H9 (cell line): ENCODE data around the gene LRRC23. TPM values are rescaled to one million over a fixed set of nuclear protein-coding genes. Genes with fewer than 3 reads are reported as not detected.
A peak's percentile ranks its signal among the peaks of the same experiment; 100 is the strongest.

Experiments
- DNase-seq: peaks from one replicate; pipeline ENCODE4 v3.0.0-alpha.2; 2017
- H2AFZ ChIP-seq: one replicate; pipeline ENCODE4 v1.6.1; 2013; ENCODE audit warnings: mild to moderate bottlenecking, low read length, control low read depth, moderate library complexity
- H2AK5ac ChIP-seq: 2 replicates; pipeline ENCODE4 v1.6.1; 2013; ENCODE audit warnings: low read length, control low read depth, mixed read lengths; ENCODE audit not compliant: insufficient read length
- H2BK120ac ChIP-seq: one replicate; pipeline ENCODE4 v1.6.1; 2013; ENCODE audit warnings: low read depth, mild to moderate bottlenecking, low read length, control low read depth, inconsistent platforms; ENCODE audit not compliant: poor library complexity, severe bottlenecking
- H2BK12ac ChIP-seq: 2 replicates; pipeline ENCODE4 v1.6.1; 2013; ENCODE audit warnings: low read length, control low read depth, mixed read lengths, low read depth; ENCODE audit not compliant: insufficient read length
- H2BK15ac ChIP-seq: 2 replicates; pipeline ENCODE4 v1.6.1; 2013; ENCODE audit warnings: low read depth, low read length, control low read depth
- H2BK20ac ChIP-seq: one replicate; pipeline ENCODE4 v1.6.1; 2013; ENCODE audit warnings: low read depth, mild to moderate bottlenecking, low read length, control low read depth, inconsistent platforms; ENCODE audit not compliant: poor library complexity, severe bottlenecking
- H2BK5ac ChIP-seq: 2 replicates; pipeline ENCODE4 v1.6.1; 2013; ENCODE audit warnings: low read length, control low read depth, mixed read lengths; ENCODE audit not compliant: insufficient read length
- H3K14ac ChIP-seq: 2 replicates; pipeline ENCODE4 v1.6.1; 2013; ENCODE audit warnings: low read length, control low read depth; ENCODE audit not compliant: insufficient read depth
- H3K18ac ChIP-seq: 2 replicates; pipeline ENCODE4 v1.6.1; 2013; ENCODE audit warnings: low read depth, mild to moderate bottlenecking, mixed read lengths, low read length, control low read depth; ENCODE audit not compliant: insufficient read length
- H3K23ac ChIP-seq: 2 replicates; pipeline ENCODE4 v1.6.1; 2013; ENCODE audit warnings: low read length, control low read depth, mixed read lengths, low read depth; ENCODE audit not compliant: insufficient read length
- H3K23me2 ChIP-seq: 2 replicates; pipeline ENCODE4 v1.6.1; 2013; ENCODE audit warnings: low read depth, mild to moderate bottlenecking, mixed read lengths, low read length, control low read depth; ENCODE audit not compliant: insufficient read length, poor library complexity, severe bottlenecking
- H3K27ac ChIP-seq: 2 replicates; pipeline ENCODE4 v1.5.1; 2013; ENCODE audit warnings: low read length, control low read depth, mixed read lengths, low read depth; ENCODE audit not compliant: insufficient read length
- H3K27me3 ChIP-seq: 2 replicates; pipeline ENCODE4 v1.6.1; 2013; ENCODE audit warnings: low read length, control low read depth, inconsistent platforms; ENCODE audit not compliant: insufficient read depth
- H3K4ac ChIP-seq: 2 replicates; pipeline ENCODE4 v1.6.1; 2013; ENCODE audit warnings: low read depth, mild to moderate bottlenecking, control low read depth, inconsistent platforms, low read length, moderate library complexity
- H3K4me1 ChIP-seq: 2 replicates; pipeline ENCODE4 v1.6.1; 2013; ENCODE audit warnings: low read length, control low read depth, inconsistent platforms; ENCODE audit not compliant: insufficient read depth
- H3K4me2 ChIP-seq: 2 replicates; pipeline ENCODE4 v1.6.1; 2013; ENCODE audit warnings: low read length, control low read depth, mixed read lengths; ENCODE audit not compliant: insufficient read length, insufficient read depth
- H3K56ac ChIP-seq: 2 replicates; pipeline ENCODE4 v1.6.1; 2013; ENCODE audit warnings: low read depth, mild to moderate bottlenecking, mixed read lengths, low read length, control low read depth; ENCODE audit not compliant: insufficient read length
- H3K79me1 ChIP-seq: 2 replicates; pipeline ENCODE4 v1.6.1; 2013; ENCODE audit warnings: low read depth, mild to moderate bottlenecking, moderate library complexity, low read length, control low read depth, inconsistent platforms; ENCODE audit not compliant: insufficient read depth, poor library complexity, severe bottlenecking
- H3K79me2 ChIP-seq: 2 replicates; pipeline ENCODE4 v1.6.1; 2013; ENCODE audit warnings: low read length, control low read depth, inconsistent platforms; ENCODE audit not compliant: insufficient read depth
- H3K9ac ChIP-seq: 2 replicates; pipeline ENCODE4 v1.6.1; 2013; ENCODE audit warnings: low read length, control low read depth, mixed read lengths; ENCODE audit not compliant: insufficient read length; ENCODE audit errors: extremely low read depth
- H3K9me3 ChIP-seq: one replicate; pipeline ENCODE4 v1.6.1; 2013; ENCODE audit warnings: low read depth, low read length, inconsistent platforms; ENCODE audit not compliant: control insufficient read depth
- H3T11ph ChIP-seq: one replicate; pipeline ENCODE4 v1.6.1; 2013; ENCODE audit warnings: mild to moderate bottlenecking, low read length, control low read depth, inconsistent platforms
- H4K20me1 ChIP-seq: one replicate; pipeline ENCODE4 v1.6.1; 2013; ENCODE audit not compliant: control insufficient read depth, insufficient read length, insufficient read depth
- H4K5ac ChIP-seq: 2 replicates; pipeline ENCODE4 v1.6.1; 2013; ENCODE audit warnings: low read depth, mild to moderate bottlenecking, mixed read lengths, low read length, control low read depth; ENCODE audit not compliant: insufficient read length
- H4K8ac ChIP-seq: replicated peaks from 2 replicates; pipeline ENCODE4 v1.6.1; 2013; ENCODE audit warnings: low read length, control low read depth, mixed read lengths, low read depth; ENCODE audit not compliant: insufficient read length
- H4K91ac ChIP-seq: 2 replicates; pipeline ENCODE4 v1.6.1; 2013; ENCODE audit warnings: low read depth, mild to moderate bottlenecking, moderate library complexity, mixed read lengths, low read length, control low read depth; ENCODE audit not compliant: insufficient read length
- H3K27ac Mint-ChIP-seq, 3 experiments: 2 replicates in 2 of 3; 3 replicates in 1 of 3; pipeline ENCODE4 v1.8.0; 2020 to 2021; ENCODE audit warnings: mixed read lengths in 3 of 3, mild to moderate bottlenecking in 1 of 3, moderate library complexity in 1 of 3
- H3K27me3 Mint-ChIP-seq: 2 replicates; pipeline ENCODE4 v1.8.0; 2021; ENCODE audit warnings: low read depth, mild to moderate bottlenecking, moderate library complexity, mixed read lengths
- H3K36me3 Mint-ChIP-seq, 3 experiments: 2 replicates in 2 of 3; 3 replicates in 1 of 3; pipeline ENCODE4 v1.8.0; 2020 to 2021; ENCODE audit warnings: low read depth in 3 of 3, mixed read lengths in 3 of 3; ENCODE audit not compliant: insufficient read depth in 1 of 3
- H3K4me1 Mint-ChIP-seq, 2 experiments: 2 replicates each; pipeline ENCODE4 v1.8.0; 2020; ENCODE audit warnings: mixed read lengths in 2 of 2
- H3K4me3 Mint-ChIP-seq, 2 experiments: 2 replicates in 1 of 2; 3 replicates in 1 of 2; pipeline ENCODE4 v1.8.0; 2020 to 2021; ENCODE audit warnings: mild to moderate bottlenecking in 2 of 2, mixed read lengths in 2 of 2, moderate library complexity in 1 of 2
- H3K9me3 Mint-ChIP-seq, 2 experiments: 2 replicates in 1 of 2; 3 replicates in 1 of 2; pipeline ENCODE4 v1.8.0; 2020; ENCODE audit warnings: mild to moderate bottlenecking in 2 of 2, mixed read lengths in 2 of 2, moderate library complexity in 1 of 2
- CTCF ChIP-seq: fragments of 200-600 bp; sonication (generic); conservative IDR thresholded peaks from 3 replicates; pipeline ENCODE4 v1.8.0; 2021; ENCODE audit warnings: antibody characterized with exemption, mild to moderate bottlenecking
- WGBS: extraction: QIAGEN DNeasy Blood & Tissue Kit; methylation state at CpG from one replicate; pipeline ENCODE4 v1.1.7; 2013; ENCODE audit warnings: missing lambda C conversion rate, low lambda C conversion rate, mixed read lengths; ENCODE audit not compliant: insufficient read length; ENCODE audit errors: extremely low coverage; 5-methylcytosine and 5-hydroxymethylcytosine counted together
- total RNA-seq: library from RNA; stranded (reverse); gene quantifications from 2 replicates; pipeline ENCODE4 v1.2.1, GENCODE V29; 2021

The LRRC23 gene
- total RNA-seq, 1 experiment from 2014 or later: 2.1 TPM

- Histone ChIP-seq H2BK12ac (no peak overlapping the region), H4K91ac (no peak overlapping the region), H3K4ac (no peak overlapping the region), H2BK15ac (no peak overlapping the region), H2BK120ac (no peak overlapping the region), H3K4me1 (peaks cover 2% of the 10 kb centered on the region; the same call in 1 of the 2 replicates), H3K79me2 (no peaks in the 10 kb centered on the region), H3K14ac (no peak overlapping the region), H3K18ac (no peak overlapping the region), H4K20me1 (peaks cover 2% of the 10 kb centered on the region), H2AFZ (no peak overlapping the region), H4K8ac (no peak overlapping the region), H3K9me3 (no peaks in the 10 kb centered on the region), H3T11ph (no peak overlapping the region), H3K27me3 (no peaks in the 10 kb centered on the region), H4K5ac (no peak overlapping the region), H2BK5ac (no peak overlapping the region), H3K56ac (no peak overlapping the region), H2AK5ac (no peak overlapping the region), H3K79me1 (no peaks in the 10 kb centered on the region), H3K23ac (no peak overlapping the region), H2BK20ac (no peak overlapping the region), H3K9ac (no peak overlapping the region), H3K23me2 (no peaks in the 10 kb centered on the region), H3K27ac (no peak overlapping the region), H3K4me2 (no peak overlapping the region)
- no peak for TF ChIP-seq CTCF
- Mint-ChIP-seq H3K27ac (peak overlapping the region in 1 of 3 experiments; percentile 81; a peak in 1 of 7 replicates), H3K36me3 (peaks cover 0 to 6% (median 0%) of the 10 kb centered on the region in 3 experiments; a peak in 4 of 7 replicates), H3K9me3 (no peaks in the 10 kb centered on the region), H3K4me3 (no peak overlapping the region), H3K4me1 (peaks cover 14 to 26% of the 10 kb centered on the region in 2 experiments), H3K27me3 (no peaks in the 10 kb centered on the region; the same call in 1 of the 2 replicates)
- no CpG with 5 or more reads among the region's 15 CpGs for WGBS
- DNase-seq: no peak
Observed at GRCh38 chr12:6952863-6953441, 48.3 kb downstream of the LRRC23 start.
